GM18508 (cell line): ENCODE measurements around the gene LRP4.

Source experiments
- ATAC-seq: cut with Tn5 transposase; IDR thresholded peaks from one replicate; pipeline ENCODE4 v1.9.1; 2021; ENCODE audit warnings: moderate number of reproducible peaks; ENCODE audit not compliant: insufficient read depth, unreplicated experiment

LRP4 gene

DNA sequence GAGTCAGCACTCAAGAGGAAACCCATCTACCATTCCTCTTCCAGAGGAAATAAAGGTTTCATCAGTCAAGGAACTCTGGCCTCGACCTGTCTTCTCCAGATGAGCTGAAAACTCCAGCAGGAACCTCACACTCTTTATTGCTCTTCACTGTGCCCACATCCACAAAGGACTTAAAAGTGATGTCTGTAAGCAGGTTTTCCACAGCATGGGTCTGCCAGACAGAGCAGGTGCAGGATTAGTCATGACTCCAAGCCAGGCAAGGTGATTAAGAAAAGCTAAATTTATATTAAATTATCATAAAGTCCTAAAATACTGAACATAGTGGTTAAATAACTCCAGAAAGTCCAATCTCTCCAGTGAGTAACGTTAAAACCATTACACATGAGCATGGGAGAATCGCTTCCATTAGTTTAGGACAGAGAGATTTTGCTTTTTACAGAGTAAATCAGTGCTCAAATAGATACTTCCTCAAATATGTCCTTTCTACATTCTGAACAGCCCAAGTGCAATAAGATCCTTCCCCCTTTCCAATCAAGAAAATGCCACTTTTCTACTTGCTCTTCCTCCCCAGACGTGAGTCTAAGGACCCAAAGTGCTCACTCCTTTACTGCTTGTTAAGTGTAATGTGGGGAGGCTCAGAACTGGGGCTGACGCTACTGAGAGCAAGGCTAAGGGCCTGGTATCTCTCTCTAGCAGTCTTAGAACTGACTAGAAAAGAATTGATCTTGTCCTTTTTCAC is 61.6 kb downstream of the LRP4 start:
- no peak for ATAC-seq

DNA sequence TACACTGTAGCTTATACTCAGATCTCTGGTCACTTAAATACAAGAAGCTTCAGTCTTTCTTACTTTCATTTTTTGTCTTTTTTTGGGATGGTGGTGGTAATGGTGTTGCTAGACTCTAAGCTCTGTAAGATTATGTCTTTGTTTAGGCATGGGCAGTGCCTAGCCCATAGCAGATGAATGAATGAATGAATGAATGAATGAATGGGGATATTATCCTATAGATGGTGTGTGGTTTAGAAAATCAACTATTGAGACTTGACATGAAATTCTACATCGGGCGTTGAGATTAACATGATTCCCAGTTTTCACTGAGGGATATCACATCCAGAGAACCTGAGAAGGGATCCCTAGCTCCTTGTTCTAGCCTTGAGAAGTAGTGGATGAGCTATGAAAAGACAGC is 62.5 kb downstream of the LRP4 start:
- ATAC-seq: no peak

DNA sequence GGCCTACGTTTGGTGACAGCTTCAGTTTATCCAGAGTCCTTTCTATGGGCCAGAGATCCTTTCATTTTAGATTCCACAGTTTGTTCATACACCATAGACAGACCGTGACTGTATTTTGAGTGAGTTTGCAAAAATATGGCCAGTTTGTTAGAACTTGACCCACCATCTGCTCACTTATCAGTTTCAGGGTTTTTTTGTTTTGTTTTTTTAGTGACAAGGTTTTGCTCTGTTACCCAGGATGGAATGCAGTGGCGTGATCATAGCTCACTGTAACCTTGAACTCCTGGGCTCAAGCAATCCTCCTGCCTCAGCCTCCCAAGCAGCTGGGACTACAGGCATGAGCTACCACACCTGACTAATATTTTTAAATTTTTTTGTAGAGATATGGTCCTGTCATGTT is 63.2 kb downstream of the LRP4 start:
- ATAC-seq: no peak

DNA sequence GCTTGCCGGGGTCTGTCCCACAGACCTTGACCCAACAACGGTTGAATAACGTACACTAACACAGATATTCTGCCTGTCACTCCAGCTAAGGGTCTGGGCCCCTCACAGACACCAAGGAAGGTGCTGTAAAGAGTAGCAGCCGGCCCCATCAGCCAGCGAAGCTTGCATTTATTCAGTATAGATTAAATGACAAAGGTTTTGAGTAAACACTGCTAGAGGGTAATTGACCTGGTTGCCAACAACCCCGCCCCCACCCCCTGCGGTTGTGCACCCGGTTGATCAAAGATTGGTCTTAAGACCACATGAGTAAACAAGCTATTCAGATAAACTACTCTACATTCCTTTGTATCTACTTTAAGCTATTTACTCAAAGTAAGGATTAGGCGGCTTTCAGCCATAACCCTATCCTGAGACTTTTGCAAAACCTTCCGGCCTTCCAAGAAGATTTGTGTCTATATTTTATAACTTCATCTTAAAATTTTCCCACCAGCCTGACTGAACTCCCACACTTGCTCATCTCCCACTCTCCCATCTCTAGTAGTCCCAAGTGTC is 67.4 kb downstream of the LRP4 start:
- ATAC-seq: no peak

DNA sequence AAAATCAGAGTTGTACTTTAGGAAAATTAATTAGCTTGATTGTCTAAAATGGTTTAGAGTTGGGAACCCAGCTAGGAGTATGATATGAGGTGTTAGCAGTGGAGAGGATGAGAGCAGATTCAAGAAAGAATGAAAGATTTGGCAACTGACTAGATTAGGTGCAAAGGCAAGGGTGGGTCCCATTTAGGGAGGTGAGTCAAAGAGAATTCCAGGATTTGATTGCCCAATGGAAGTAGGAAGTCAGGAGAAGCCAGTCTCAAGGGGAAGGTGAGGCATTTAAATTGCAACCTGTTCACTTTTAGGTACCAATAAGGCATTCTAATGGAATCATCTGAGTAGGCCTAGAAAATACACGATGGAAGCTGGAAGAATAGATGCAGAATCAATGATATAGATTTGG is 68.7 kb downstream of the LRP4 start:
- no peak for ATAC-seq

DNA sequence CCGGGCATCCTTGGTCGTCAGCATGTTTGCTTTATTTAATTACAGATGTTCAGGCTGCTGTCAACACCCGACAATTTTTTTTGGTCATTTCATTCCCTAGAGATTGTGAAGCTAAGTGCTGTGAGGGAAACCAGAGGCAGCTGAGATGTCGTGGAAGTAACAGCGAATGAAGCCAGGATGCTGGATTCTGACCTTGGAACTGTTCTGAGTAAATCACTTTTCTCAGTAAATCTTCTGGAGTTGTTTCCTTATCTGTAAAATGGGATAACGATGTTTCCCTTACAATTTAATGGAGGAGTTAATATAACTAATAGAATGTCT is 71.9 kb downstream of the LRP4 start:
- peak; percentile 11 for ATAC-seq

DNA sequence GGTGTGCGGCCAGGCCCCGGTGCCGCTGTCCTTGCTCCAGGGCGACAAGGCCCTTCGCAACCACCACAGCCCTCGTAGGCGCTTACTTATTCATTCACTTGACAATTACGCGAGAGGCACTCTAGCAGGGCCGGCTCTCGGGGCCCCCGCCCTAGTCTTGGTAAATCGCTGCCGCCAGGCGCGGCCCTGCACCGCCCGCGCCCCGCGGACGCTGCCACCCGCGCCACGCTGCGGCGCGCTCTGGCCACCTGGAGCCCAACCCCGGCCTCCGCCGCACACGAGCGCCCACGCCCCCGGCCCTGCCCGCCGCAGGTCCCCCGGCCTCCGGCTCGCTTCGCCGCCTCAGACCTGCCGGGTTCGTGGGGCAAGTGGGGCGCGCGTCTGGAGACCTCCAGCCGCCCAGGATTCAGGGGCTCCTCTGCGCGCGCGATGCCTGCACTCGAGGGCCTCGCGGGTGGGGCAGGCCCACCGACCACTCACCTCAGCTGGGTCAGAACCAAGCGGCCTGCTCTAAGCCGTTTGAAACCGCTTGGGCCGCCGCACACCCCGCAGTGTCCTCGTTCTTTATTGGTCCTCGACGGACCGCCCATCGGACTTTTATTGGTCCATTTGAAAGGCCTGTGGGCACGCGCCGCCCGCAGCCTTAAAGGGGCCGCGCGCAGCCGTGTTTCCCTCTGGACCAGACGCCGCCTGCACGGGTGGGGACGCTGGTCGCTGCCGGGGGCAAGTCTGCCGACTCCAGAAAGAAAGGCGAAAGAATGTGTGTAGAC is 72.4 kb downstream of the LRP4 start, which contains the start of gene CKAP5:
Gene CKAP5, minus strand, starts transcription at position 541 of the 770 bp plus-strand sequence. CDS start 25,049 bp downstream, outside the sequence.
- peak; percentile 81 for ATAC-seq

DNA sequence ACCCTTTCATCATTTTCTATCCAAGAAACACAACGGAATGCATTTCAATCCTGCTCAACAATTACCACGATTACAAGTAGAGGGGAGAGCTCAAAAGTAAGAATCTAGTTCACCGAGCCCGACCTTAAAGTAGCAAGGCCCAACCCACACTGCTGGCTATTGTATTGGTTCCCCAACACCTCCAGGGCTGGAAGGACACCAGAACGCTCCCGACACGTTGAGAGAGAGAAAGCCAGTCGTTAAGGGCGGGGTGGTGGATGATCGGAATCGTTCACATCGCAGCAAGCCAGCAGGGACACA is 73.0 kb downstream of the LRP4 start:
- ATAC-seq: peak; percentile 23

DNA sequence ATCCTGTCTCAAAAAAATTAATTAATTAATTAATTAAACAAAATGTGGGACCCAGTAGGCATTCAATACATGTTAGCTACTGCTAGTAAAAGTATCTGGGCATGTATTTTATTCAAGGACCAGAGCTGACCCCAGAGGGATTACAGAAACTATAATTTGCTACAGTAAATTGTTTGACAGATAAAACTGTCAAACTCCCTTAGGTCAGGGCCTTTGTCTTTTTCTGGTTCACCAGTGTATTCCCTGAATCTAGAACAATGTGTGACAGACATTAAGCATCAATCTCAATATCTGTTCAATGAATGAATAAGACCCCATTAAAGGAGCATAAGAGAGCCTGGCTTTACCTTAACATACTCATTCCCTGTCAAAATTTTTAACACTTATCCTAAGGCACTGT is 78.2 kb downstream of the LRP4 start:
- no peak for ATAC-seq

DNA sequence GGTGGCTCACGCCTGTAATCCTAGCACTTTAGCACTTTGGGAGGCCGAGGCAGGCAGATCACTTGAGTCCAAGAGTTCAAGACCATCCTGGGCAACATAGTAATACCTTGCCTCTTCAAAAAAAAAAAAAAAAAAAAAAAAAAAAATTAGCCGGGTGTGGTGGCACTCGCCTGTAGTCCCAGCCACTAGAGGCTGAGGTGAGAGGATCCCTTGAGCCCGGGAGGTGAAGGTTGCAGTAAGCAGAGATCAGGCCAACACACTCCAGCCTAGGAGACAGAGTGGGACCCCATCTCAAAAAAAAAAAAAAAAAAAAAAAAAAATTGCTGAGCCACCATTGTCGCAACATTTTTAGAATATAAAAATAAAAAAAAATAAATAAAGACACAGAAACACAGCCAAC is 79.8 kb downstream of the LRP4 start:
- ATAC-seq: no peak

DNA sequence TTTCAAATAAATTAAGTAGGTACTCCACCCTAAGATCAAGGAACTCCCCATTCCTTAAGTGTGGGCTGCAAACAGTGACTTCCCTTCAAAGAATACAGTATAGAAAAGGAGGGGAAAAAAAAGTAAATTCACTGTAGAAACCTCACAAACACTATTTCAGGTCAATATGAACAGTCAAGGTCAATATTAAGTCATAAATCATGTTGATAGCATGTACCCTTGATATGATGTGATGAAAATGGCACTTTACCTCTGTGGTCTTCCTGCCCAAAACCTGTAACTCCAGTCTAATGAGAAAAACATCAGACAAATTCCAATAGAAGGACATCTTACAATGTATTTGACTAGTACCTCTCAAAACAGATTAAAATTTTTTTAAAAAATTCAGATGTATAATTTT is 80.5 kb downstream of the LRP4 start:
- ATAC-seq: no peak

DNA sequence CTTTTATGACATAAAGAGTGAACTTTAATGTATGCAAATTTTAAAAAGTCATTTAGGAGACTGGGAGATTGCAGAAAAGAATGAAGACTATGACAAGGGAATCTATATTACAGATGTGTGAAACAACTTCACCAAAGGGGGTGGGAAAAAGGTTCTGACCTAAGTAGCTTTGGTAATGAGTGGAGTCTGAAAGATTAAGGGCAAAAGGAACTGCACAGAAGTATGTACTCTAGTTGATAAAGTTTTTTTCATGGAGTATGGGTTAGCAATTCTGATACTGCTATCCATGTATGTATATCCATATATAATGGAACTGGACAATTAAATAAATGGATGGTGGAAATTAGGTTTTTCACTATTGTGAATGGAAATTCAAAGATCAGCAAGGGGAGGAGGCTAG is 81.5 kb downstream of the LRP4 start:
- no peak for ATAC-seq

DNA sequence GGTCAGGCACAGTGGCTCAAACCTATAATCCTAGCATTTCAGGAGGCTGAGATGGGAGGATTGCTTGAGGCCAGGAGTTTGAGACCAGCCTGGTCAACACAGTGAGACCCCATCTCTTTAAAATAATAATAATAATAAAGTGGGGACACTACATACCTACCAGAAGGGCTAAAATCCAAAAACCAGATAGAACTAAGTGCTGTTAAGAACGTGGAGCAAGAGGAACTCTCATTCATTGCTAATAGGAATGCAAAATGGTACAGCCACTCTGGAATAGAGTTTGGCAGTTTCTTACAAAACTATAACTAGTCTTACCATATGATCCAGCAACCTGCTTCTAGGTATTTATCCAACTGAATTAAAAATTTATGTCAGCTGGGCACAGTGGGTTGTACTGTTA is 81.9 kb downstream of the LRP4 start:
- ATAC-seq: no peak

DNA sequence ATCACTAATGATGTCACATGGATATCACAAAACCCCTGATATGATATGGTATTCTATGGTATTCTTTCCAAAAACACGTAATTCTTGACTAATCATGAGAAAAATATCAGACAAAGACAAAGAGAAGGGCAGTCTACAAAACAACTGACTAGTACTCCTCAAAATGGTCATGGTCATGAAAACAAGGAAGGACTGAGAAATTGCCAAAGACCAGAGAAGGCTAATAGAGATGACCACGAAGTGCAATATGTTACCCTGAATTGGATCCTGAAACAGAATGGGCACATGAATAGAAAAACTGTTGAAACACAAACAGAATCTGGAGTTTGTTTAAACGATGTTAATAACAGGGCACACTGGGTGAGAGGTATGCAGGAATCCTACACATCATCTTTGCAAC is 82.5 kb downstream of the LRP4 start:
- ATAC-seq: no peak

DNA sequence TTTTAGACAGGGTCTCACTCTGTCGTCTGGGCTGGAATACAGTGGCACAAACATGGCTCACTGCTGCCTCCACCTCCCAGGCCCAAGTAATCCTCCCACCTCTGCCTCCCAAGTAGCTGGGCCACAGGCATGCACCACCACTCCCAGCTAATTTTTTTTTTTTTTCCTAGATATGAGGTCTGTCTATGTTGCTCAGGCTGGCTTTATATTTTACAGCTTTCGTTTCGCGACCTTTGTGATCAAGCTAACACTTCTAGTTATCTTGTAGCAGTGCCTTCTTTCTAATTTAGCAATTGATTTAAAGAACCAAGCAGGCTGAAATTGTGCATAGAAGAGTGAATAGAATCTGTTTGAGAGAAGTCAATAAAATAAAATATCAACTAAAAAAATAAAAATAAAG is 83.5 kb downstream of the LRP4 start:
- no peak for ATAC-seq

DNA sequence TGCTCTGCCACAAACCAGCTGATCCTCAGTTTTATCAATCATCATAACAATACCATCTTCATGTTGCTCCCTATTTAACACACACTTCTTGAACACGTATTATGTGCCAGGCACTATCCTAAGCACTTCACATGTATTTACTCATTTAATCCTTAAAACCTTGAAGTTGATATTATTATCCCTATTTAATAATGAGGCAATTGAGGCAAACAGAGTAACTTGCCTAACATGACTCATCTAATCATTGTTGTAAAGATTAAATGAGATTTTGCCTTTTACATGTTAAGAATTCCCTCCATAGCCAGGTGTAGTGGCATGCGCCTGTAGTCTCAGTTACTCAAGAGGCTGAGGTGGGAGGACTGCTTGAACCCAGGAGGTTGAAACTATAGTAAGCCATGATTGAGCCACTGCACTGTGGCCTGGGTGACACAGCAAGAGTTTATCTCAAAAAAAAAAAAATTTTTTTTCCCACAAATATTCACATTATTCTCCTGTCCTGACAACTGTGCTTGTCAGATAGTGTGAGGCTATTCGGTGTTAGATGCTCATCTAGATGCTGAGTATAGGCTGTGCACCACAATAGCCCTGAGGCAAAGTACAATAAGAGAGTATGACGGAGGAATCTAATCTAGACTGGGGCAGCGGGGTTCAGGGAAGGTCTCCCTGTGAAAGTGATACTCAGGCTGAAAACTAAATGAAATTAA is 85.7 kb downstream of the LRP4 start:
- ATAC-seq: no peak

DNA sequence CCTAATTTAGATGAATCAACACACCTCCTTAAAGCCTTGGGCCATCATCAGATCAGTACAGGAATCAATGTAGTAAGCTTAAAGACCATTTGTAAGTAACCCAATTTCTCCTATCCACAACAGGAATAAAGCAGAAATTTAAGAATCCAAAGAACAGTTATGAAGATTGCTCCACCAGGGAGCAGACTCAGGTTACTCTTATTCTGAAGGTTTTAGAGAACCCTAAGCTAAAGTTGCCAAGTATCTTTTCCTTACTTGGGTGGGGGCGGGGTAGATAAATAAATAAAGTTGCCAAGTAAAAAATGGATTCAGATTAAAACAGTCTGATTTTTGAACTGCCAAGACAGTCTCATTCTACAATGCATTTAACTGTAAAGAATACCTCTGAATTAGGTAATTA is 90.4 kb downstream of the LRP4 start:
- no peak for ATAC-seq

DNA sequence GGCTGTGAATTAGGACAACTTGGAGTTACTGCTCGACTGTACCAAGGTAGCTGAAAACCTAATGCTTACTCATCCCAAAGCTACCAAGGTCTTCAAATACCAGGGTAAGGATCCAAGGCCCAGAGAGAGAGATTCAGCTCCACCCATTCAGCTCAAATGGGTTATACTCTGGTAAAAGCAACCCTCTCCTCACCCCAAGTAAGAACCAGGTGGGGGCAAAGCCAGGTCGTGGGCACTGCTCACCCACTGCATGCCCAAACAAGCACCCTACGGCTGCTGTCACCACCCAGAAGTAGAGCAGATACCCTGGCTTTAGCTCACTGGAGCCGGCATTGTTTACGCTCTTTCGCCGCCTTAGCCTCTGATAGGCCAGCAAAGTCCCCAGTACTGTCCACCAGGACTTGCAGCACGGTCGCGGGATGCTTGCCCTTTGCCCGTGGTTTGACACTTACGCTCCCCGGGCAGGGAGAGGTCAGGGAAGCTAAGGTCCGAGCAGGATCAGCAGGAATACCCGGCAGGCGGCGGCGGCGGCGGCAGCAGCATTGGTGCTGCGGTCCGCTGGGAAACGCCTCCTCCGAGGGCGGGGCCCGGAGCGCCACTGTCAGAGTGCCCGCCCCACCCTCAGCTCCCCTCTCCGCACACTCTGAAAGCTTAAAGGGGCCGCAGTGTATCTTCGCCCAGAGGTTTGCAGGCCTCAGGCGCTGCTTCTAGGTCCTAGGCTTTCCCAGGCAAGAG is 91.9 kb downstream of the LRP4 start:
- ATAC-seq: no peak

DNA sequence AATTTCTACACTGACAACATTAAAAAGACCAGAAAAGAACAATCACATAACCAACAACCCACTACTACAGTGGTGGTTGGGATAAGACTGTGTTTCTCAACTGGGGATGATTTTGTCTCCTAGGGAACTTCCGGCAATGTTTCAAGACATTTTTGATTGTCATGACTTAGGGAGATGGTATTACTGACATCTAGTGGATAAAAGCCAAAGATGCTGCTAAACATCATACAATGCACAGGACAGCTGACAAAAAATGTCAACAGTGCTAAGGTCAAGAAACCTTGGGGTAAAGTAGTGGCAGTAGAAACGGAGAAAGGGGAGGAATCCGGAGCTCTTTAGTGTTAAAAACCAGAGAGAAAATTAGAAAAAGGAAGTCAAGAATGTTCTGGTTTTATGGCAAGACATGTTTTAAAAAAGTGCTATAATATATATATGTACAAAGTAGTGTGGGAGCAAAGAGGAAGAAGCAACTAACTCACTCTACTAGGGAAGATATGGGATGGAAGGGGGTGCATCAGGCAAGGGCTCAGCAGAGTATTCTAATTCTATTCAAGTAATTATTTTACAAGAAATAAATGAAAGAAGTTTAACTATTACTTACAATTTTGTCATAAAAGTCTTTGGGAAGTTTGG is 109.4 kb downstream of the LRP4 start:
- ATAC-seq: no peak
